Measurements from ENCODE around the gene MMP23B.

Gene MMP23B

GRCh38 chr1:1610796-1611195 lies 21.2 kb upstream of the MMP23B start:
- DNase-seq (ENCODE audit: low read depth): no peak
- no peak overlapping the region for H3K4me3 ChIP-seq (ENCODE audit: low read length)
- TF ChIP-seq, protein P1, sequence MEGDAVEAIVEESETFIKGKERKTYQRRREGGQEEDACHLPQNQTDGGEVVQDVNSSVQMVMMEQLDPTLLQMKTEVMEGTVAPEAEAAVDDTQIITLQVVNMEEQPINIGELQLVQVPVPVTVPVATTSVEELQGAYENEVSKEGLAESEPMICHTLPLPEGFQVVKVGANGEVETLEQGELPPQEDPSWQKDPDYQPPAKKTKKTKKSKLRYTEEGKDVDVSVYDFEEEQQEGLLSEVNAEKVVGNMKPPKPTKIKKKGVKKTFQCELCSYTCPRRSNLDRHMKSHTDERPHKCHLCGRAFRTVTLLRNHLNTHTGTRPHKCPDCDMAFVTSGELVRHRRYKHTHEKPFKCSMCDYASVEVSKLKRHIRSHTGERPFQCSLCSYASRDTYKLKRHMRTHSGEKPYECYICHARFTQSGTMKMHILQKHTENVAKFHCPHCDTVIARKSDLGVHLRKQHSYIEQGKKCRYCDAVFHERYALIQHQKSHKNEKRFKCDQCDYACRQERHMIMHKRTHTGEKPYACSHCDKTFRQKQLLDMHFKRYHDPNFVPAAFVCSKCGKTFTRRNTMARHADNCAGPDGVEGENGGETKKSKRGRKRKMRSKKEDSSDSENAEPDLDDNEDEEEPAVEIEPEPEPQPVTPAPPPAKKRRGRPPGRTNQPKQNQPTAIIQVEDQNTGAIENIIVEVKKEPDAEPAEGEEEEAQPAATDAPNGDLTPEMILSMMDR (IDR thresholded peaks at IDR 0.05; ENCODE audit: insufficient read depth, low read depth, low read length, missing control alignments): no peak

- no peak overlapping the region for H3K4me3 ChIP-seq (ENCODE audit: low read length)
- no peak for DNase-seq (ENCODE audit: low read depth)
- TF ChIP-seq, protein P1 (IDR thresholded peaks at IDR 0.05; ENCODE audit: insufficient read depth, low read depth, low read length, missing control alignments): no peak
Measured at GRCh38 chr1:1612104-1612400, 19.9 kb upstream of the MMP23B start.

DNA sequence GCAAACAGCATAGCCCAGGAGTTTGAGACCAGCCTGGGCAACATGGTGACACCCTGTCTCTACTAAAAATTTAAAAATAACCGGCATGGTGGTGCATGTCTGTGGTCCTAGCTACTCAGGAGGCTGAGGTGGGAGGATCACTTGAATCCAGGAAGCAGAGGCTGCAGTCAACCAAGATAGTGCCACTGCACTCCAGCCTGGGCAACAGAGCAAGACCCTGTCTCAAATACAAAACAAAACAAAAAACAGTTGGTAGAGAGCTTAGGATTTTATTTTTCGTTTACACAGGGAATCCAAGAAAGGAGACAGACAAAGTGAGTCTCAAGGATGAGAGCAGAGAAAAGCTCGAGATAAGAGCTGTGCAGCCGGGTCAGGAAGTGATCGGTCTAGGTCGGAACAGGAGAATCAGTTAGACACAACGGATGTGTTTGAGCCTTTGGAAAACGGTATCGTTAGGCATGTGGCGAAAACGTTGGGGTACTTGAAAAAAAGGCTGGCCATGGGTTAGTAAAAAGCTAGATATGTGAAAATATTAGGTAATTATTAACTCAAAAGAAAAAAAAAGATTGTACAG lies 18.4 kb upstream of the MMP23B start:
- TF ChIP-seq, protein P1 (IDR thresholded peaks at IDR 0.05; ENCODE audit: insufficient read depth, low read depth, low read length, missing control alignments): no peak
- peak overlapping the region; percentile 85 for H3K4me3 ChIP-seq (ENCODE audit: low read length)
- no peak for DNase-seq (ENCODE audit: low read depth)

GRCh38 chr1:1614204-1614953 lies 17.6 kb upstream of the MMP23B start:
- H3K4me3 ChIP-seq (ENCODE audit: low read length): peak overlapping the region; percentile 85
- DNase-seq (ENCODE audit: low read depth): peak; percentile 73
- TF ChIP-seq, protein P1 (IDR thresholded peaks at IDR 0.05; ENCODE audit: insufficient read depth, low read depth, low read length, missing control alignments): no peak

GRCh38 chr1:1614954-1615255 lies 17.1 kb upstream of the MMP23B start:
- TF ChIP-seq, protein P1 (IDR thresholded peaks at IDR 0.05; ENCODE audit: insufficient read depth, low read depth, low read length, missing control alignments): no peak
- peak overlapping the region; percentile 85 for H3K4me3 ChIP-seq (ENCODE audit: low read length)
- no peak for DNase-seq (ENCODE audit: low read depth)

DNA sequence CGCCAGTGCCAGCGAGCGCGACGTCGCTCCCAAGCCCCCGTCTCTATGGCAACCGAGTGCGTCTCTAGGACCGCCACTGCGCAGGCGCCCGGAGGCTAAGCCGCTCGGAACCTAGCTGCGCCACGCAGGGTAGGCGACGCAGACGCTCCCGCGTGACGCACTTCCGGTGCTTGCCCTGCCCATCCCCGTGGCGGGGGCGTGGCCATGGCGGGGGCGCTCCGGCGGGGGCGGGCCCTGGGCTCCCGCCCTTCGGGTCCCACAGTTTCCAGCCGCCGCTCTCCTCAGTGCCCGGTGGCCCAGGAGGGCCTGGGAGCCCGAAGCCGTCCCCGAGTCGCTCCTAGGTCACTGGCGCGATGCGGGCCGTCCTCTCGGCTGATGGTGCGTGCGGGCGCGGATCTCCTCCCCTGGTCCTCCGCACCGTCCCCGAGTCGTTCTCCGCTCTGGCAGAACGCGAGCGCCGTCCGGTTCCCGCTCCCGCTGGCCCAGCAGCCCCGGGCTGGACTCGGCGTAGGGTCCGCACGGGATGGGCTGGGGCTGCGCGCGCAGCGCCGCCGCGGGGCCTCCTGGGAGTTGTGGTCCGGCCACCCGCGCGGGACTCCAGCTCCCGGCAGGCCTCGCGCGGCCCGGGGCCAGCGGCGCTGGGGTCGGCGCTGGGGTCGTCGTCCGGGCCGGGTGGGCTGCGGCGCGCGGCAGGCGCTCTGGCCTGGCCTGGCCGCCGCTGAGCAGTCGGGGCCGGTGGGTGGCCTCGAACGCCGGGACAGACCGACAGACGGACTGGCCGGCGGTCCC lies 16.5 kb upstream of the MMP23B start, which contains the start of gene MIB2:
Gene MIB2 (plus strand): TSS at position 245 of the 789 bp plus-strand sequence. CDS start 7,953 bp downstream, outside the sequence.
- TF ChIP-seq, protein P1 (IDR thresholded peaks at IDR 0.05; ENCODE audit: insufficient read depth, low read depth, low read length, missing control alignments): no peak
- peak within 1 kb of the TSS; percentile 85 for H3K4me3 ChIP-seq (ENCODE audit: low read length)
- peak; percentile 95 for DNase-seq (ENCODE audit: low read depth)
